Sciatic nerve (tissue), 2 donors: ENCODE results near the gene ZBTB48. TPM values are rescaled to one million over a fixed set of nuclear protein-coding genes. Genes with fewer than 3 reads are reported as not detected.
"Not testable (repeated sequence)": the region's sequence is repeated elsewhere in the genome, so short reads cannot be mapped to it uniquely, and the experiment has no call there.

Experiments used
- ATAC-seq: fragments of 200-7000 bp; cut with Tn5 transposase; one replicate; pipeline ENCODE4 v1.9.1; 2020; ENCODE audit warnings: mild to moderate bottlenecking, moderate library complexity
- DNase-seq: peaks from one replicate; pipeline ENCODE4 v3.0.0-alpha.2; 2020; ENCODE audit warnings: low spot score
- intact Hi-C: fragments of 100-400 bp; cut with DNase I; formaldehyde crosslinking; loops from one replicate; pipeline ENCODE4 v1.14.2; 2022
- total RNA-seq: library from RNA; stranded (reverse); fragmentation: NEBNext Ultra II Directional; extraction: Animal tissue kit (Norgen Biotek cat#: 25700); gene quantifications from one replicate; pipeline ENCODE4 v1.2.1, GENCODE V29; 2021
- donor health status: DM: no; HTN: no; CAD: no.
- donor health status: DM: no; HTN: no; CAD: no.

Gene ZBTB48
- total RNA-seq, 1 donor from 2014 or later: 28.9 TPM

- DNase-seq: peak; percentile 65
- intact Hi-C loops: no loop called here
- ATAC-seq: peak; percentile 3
These were observed 45.9 kb downstream of the ZBTB48 start for GRCh38 chr1:6625584-6626149.

DNA sequence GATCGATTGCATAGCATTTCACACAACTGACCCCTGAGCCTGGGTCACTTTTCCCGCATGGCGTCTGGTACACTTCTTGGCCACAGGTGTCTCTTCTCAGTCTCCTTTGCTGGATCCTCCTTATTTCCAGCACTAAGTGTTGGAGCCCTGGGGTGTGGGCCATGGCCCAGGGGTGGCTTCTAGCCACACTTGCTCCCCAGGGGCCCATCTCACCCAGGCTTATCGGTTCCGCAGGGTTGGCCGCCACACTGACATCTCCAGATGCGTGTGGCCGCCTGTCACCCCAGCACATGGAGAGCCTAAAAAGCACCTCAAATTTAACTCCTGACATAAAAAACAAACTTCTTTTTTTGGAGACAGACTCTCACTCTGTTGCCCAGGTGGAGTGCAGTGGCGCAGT is 47.2 kb downstream of the ZBTB48 start:
- intact Hi-C loops: no loop called here
- DNase-seq (no peak), ATAC-seq (no peak)

DNA sequence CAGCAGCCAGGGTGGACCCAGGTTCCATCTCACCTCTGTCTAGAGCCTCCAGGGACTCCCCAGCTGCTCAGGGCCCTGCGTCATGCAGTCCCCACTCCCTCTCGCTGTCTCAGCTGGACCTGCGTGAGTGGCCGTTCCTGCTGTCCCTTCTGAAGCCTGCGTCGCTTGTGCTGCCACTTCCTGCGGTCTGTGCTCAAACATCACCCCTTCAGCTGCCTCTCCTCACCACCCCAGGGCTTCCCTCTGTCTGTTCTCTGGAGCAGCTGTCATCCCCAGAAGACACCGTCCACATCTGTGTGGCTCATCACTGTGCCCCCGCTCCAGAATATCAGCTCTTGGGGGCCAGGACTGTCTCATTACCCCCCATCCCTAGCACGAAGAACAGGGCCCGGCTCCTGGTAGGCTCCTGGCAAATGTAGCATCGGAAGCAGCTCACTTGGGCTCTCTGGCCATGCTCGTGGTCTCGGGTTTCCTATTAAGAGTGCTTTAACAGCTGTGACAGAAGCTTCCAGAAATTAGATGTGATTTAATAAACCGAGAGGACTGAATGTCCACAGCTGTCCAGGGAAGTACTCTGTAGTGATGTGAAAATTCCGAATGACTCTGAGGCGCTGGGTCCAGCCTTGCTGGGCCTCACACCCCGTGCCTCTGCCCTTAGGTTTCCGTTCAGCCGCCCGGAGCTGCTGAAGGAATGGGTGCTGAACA is 48.2 kb downstream of the ZBTB48 start:
- ATAC-seq (no peak), DNase-seq (no peak)
- intact Hi-C loops: no loop called here

DNA sequence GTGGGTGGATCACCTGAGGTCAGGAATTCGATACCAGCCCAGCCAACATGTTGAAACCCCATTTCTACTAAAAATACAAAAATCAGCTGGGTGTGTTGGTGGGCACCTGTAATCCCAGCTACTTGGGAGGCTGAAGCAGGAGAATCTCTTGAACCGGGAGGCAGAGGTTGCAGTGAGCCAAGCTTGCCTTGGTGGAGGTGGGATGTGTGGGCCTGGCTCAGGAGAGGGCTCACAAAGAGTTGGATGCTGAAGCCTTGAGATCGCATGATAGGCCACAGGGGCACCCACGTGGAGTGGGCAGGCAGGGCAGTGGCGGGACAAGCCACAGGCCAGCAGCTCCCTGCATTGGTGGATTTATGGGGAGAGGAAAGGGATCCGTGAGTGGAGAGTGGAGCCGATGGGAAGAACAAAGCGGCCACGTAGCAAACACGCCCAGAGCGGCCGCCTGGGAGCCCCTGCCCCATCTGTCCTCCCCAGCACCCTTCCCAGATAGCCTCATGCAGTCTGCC is 49.2 kb downstream of the ZBTB48 start:
- no peak for ATAC-seq
- intact Hi-C loops: no loop called here
- DNase-seq: no peak

GRCh38 chr1:6630027-6630426 is 50.2 kb downstream of the ZBTB48 start:
- ATAC-seq (no peak), DNase-seq (no peak)
- intact Hi-C loops: no loop called here

- ATAC-seq (no peak), DNase-seq (no peak)
- intact Hi-C loops: no loop called here
These were observed 51.3 kb downstream of the ZBTB48 start for GRCh38 chr1:6631058-6631457.

GRCh38 chr1:6632588-6633514 is 53.1 kb downstream of the ZBTB48 start:
- DNase-seq: no peak
- intact Hi-C loops: no loop called here
- ATAC-seq: no peak

- peak; percentile 71 for DNase-seq
- intact Hi-C loops: no loop called here
- ATAC-seq: peak; percentile 58
These were observed 54.7 kb downstream of the ZBTB48 start for GRCh38 chr1:6634371-6635052.

GRCh38 chr1:6635161-6635909 is 55.5 kb downstream of the ZBTB48 start:
- intact Hi-C loops: no loop called here
- ATAC-seq (peak; percentile 19), DNase-seq (no peak)

- intact Hi-C loops: no loop called here
- no peak for DNase-seq
- no peak for ATAC-seq
These were observed 56.3 kb downstream of the ZBTB48 start for GRCh38 chr1:6635910-6636760.

- ATAC-seq, intact Hi-C loops, DNase-seq: not testable (repeated sequence)
These were observed 57.0 kb downstream of the ZBTB48 start for GRCh38 chr1:6636778-6637177.

DNA sequence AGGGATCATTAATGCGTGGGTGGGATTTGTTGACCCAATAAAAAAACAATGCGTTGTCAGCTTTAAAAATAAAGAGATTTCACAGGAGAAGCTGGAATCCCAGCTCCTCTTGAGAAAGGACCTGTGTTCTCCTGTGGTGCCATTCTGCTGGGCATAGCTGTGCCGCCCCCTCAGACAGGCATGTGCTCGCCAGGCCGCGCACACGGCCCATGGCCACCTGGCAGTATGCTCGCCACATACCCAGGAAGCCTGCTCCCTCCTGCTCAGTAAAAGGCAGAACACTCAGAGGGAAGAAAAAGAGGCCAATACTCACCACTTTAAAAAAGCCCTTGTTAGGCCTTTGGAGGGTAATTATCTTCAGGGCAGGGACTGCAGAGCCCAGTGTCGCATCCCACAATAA is 58.0 kb downstream of the ZBTB48 start:
- DNase-seq (no peak), ATAC-seq (peak; percentile 7)
- intact Hi-C loops: no loop called here

DNA sequence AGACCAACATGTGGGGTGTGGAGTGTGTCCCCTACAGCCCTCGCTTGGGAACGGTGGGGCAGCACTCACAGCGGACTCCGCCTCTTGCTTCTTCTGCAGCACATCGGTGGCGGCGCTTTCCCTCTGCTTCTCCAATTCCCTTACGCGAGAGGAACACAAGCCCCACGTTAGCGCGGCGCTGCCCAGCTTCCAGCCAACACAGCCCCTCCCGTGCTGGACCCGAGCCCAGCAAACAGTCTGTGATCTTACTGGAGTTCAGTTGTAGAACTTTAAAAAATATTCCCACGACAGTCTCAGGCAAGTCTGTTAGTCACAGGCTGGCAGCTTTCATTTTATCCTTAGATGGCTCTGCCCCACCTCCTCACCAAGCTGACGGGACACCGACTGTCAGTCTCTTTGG is 58.4 kb downstream of the ZBTB48 start:
- intact Hi-C loops: no loop called here
- ATAC-seq: peak; percentile 86
- DNase-seq: peak; percentile 85

Other genes with a start within 250 kb of the ZBTB48 start
- 11.9 TPM for gene ACOT7, start 186.2 kb upstream of the ZBTB48 start, total RNA-seq
- not detected for gene HES2, start 160.1 kb upstream of the ZBTB48 start, total RNA-seq
- gene ESPN, start 155.2 kb upstream of the ZBTB48 start, total RNA-seq: 14.4 TPM
- gene TNFRSF25, start 113.8 kb upstream of the ZBTB48 start, total RNA-seq: 52.0 TPM
- gene PLEKHG5, start 88.3 kb upstream of the ZBTB48 start, total RNA-seq: 77.7 TPM
- gene NOL9, start 25.5 kb upstream of the ZBTB48 start, total RNA-seq: 26.0 TPM
- gene TAS1R1, start 24.7 kb upstream of the ZBTB48 start, total RNA-seq: not detected
- gene KLHL21, start 22.9 kb downstream of the ZBTB48 start, total RNA-seq: 31.4 TPM
- gene PHF13, start 33.7 kb downstream of the ZBTB48 start, total RNA-seq: 19.3 TPM
- gene THAP3, start 44.9 kb downstream of the ZBTB48 start, total RNA-seq: 20.4 TPM
- gene DNAJC11, start 121.8 kb downstream of the ZBTB48 start, total RNA-seq: 38.7 TPM
- gene CAMTA1, start 205.5 kb downstream of the ZBTB48 start, total RNA-seq: 72.4 TPM